Stimulated activated CD8-positive, alpha-beta memory T cell treated with anti-CD3 and anti-CD28 coated beads, Interleukin-4, amount 100 ng/mL, for 24 hours (primary cell): ENCODE measurements around the gene PHRF1.
A peak's percentile ranks its signal among the peaks of the same experiment; 100 is the strongest.

ENCODE experiments used
- DNase-seq: peaks from one replicate; pipeline ENCODE4 v3.0.0-alpha.2; 2020; ENCODE audit warnings: low read depth

PHRF1 gene

GRCh38 chr11:601573-602245, 25.4 kb downstream of the PHRF1 start:
- no peak for DNase-seq

- DNase-seq: no peak
These were observed 26.9 kb downstream of the PHRF1 start for GRCh38 chr11:603154-603553.

DNA sequence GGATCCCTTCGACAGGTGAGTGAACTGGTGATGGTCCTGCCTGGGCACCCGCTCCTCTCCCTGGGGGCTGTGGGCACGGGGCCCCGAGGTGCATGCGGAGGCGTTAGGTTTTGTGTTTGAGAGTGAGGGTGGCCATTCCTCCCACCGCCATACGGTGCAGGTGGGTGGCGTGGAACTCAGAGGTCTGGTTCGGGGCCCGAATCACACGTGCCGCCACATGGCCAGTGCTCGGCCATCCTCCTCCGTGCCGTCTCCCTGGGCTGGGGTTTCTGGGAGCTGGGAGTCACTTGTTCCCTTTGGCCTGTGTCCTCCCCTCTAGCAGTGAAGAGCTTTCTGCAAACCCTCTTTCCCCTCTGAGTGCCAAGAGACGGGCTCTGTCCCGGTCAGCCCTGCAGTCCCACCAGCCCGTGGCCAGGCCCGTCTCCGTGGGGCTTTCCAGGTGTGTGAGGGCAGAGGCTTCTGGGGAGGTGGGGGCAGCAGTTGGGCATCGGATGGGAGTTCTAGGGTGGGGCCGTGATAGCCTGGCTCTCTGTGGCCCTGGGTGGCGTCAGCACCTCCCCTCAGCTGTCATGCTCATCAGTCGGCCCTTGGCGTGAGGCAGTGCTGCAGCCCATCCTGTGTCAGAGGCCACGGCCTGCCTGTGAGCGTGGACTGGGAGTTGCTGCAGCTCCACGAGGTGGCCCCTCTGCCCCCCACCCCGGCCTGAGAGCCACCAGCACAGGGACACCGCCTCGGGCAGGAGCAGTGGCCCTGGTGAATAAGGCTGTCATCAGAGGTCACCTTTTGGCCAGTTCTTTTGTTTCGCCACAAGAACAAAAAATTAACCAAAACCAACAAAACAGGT, 29.2 kb downstream of the PHRF1 start:
- DNase-seq: no peak

DNA sequence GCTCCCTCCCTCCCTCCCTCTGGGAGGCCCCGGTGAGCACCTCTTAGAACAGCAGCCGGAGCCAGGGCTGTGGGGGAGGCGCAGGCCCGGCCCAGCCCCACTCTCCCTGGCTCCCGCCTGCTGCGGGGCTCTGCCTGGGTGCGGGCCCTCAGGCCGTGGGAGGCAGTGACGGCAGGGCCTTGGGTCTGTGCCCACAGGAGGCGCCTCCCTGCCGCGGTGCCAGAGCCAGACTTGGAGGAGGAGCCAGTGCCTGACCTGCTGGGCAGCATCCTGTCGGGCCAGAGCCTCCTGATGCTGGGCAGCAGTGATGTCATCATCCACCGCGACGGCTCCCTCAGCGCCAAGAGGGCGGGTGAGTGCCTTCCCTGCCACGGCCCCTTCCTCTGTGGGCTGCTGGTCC, 30.0 kb downstream of the PHRF1 start:
- DNase-seq: no peak

DNA sequence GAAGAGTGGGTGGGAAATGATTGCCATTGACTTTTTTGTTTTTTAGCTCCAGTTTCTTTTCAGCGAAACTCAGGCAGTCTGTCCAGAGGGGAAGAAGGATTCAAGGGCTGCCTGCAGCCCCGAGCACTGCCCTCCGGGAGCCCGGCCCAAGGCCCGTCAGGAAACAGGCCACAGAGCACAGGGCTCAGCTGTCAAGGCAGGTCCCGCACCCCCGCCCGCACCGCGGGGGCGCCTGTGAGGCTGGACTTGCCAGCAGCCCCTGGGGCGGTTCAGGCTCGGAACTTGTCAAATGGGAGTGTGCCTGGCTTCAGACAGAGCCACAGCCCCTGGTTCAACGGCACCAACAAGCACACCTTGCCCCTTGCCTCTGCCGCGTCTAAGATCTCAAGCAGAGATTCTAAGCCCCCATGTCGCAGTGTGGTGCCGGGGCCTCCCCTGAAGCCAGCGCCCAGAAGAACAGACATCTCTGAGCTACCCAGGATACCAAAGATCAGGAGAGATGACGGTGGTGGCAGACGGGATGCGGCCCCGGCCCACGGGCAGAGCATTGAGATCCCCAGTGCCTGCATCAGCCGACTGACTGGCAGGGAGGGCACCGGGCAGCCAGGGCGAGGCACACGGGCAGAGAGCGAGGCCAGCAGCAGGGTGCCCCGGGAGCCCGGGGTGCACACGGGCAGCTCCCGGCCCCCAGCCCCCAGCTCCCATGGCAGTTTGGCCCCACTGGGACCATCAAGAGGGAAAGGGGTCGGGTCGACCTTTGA, 30.9 kb downstream of the PHRF1 start:
- DNase-seq: no peak

- DNase-seq: no peak
These were observed 31.8 kb downstream of the PHRF1 start for GRCh38 chr11:607971-608659.

GRCh38 chr11:608791-609251, 32.6 kb downstream of the PHRF1 start:
- DNase-seq: no peak

DNA sequence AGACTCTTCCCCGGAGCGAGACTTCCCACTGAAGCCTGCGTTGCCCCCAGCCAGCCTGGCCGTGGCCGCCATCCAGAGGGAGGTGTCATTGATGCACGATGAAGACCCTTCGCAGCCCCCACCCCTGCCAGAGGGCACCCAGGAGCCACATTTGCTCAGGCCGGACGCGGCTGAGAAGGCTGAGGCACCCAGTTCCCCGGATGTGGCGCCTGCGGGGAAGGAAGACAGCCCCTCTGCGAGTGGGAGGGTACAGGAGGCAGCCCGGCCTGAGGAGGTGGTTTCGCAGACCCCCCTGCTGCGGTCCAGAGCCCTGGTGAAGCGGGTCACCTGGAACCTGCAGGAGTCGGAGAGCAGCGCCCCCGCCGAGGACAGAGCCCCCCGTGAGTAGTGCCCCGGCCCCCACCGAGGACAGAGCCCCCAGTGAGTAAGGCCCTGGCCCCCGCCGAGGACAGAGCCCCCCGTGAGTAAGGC, 33.1 kb downstream of the PHRF1 start:
- no peak for DNase-seq

- no peak for DNase-seq
These were observed 34.0 kb downstream of the PHRF1 start for GRCh38 chr11:610146-610801.

DNA sequence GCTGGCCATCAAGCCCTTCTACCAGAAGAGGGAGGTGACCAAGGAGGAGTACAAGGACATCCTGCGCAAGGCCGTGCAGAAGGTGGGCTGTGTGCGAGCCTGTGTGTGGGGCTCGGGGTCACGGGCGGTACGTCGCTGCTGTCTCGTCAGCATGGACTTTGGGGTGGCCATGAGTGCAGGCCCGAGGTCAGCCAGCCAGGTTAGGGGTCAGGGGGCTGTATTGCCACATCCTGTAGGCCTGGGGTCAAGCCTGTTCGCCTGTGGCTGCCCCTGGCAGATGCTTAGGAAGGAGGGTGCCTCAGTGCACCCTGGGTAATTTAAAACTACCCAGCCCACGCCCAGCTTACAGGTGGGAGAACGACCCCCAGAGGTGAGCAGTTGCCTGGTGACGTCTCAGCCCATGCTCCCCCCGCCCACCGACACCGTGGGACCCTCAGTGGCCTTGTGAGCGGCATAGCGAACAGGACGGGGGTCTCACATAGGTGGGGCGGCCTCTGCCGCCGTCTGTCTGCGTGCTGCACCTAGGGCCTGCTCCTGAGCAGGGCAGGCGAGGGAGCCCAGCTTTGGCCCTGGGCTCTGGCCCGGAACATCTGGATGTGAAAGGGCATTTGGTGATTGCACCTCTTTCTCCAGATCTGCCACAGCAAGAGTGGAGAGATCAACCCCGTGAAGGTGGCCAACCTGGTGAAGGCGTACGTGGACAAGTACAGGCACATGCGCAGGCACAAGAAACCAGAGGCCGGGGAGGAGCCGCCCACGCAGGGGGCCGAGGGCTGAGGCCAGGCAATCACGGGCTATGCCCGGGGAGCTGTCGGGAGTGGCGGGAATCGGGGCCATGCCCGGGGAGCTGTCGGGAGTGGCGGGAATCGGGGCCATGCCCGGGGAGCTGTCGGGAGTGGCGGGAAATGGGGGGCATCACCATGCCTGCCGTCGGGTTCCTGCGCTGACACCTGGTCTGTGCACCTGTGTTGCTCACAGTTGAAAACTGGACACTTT, 35.0 kb downstream of the PHRF1 start:
- DNase-seq: no peak

GRCh38 chr11:612201-612960, 36.1 kb downstream of the PHRF1 start:
- DNase-seq: no peak

DNA sequence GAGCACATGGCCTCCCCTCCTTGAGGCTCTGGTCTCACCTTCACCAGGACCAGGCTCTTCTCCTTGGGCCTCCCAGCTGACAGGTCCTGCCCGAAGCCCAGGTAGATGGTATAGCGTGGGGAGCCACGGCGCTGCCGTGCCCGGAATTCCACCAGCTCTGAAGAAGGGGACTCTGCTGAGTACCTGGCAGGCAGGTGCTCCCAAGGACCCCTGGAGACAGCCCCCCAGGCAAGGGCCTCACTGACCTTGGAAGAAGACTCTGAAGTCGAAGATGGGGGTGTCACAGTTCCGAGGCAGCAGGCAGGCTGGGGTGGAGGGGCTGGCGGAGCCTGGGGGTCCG, 36.7 kb downstream of the PHRF1 start:
- no peak for DNase-seq

- DNase-seq: peak; percentile 74
These were observed 37.2 kb downstream of the PHRF1 start for GRCh38 chr11:613369-613968.

DNA sequence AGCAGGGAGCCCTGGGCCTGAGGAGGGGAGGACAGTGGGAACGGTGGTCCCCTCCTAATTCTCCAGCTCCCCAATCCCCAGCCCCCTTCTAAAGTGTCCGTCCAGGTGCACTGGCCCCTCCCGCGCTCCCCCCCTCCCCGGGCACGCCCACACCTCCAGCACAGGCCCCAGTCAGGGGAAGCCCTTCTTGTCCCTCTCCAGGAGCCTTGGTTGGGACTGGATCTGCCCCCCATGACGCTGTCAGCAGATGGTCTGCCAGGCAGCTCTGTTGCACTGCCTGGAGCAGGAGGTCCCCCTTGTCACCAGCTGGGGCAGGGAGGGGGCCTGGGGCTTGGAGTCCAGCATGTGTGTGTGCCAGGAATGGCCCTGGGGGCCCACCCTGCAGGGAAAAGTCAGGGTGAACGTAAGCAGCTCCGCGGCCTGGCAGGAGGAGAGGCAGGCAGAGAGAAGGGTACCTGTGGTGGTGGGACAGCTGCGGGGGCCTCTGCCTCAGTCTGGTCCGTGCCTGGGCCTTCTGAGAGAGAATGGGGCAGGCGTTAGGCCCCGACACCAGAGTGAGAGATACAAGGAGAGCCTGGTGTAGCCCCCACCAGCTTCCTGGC, 37.9 kb downstream of the PHRF1 start:
- no peak for DNase-seq

DNA sequence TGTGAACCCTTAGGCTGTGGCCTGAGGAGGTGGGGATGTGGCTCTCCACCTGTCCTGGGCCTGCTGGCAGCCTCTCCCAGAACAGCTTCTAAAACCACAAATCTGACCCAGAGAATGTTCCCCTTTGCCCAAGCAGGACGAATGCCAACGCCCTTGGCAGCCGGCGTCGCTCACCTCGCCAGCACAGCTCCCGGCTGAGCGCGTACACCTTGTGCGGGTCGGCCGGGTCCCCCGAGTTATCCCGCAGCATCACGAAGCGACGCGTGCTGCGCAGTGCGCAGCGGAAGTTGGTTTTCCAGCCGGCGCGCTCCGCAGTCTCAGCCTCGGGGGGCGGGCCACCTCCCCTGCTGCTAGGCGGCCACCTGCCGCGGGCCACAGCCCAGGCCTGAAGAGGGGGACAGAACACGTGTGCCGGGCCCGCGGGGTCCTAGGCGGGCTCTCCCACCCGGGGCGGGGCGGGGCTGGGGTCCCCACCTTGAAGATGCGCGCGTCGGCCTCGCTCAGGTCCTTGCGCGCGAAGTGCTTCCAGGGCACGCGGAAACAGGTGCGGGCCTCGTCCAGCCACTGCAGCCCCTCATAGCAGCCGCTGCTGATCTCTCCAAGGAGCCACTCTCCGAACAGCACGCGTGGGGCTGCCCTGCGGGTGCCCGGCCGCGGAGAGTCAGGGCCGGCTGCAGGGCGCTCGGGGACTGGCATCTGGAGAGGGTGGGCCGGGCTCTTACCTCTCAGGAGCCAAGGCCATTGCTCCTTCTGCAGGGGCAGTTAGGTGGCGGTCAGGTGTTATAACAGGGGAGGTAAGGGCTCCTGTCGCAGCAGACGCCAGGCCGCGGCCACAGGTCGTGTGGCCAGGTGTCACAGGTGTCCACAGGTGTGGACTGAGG, 38.6 kb downstream of the PHRF1 start:
- no peak for DNase-seq

GRCh38 chr11:615504-616319, 39.4 kb downstream of the PHRF1 start, which contains the start of gene IRF7:
IRF7 (minus strand) TSS chr11:615950; CDS start chr11:615364, 586 bp downstream.
- DNase-seq: peak; percentile 80
